ENCODE results near the gene FADS3.

Gene FADS3, protein sequence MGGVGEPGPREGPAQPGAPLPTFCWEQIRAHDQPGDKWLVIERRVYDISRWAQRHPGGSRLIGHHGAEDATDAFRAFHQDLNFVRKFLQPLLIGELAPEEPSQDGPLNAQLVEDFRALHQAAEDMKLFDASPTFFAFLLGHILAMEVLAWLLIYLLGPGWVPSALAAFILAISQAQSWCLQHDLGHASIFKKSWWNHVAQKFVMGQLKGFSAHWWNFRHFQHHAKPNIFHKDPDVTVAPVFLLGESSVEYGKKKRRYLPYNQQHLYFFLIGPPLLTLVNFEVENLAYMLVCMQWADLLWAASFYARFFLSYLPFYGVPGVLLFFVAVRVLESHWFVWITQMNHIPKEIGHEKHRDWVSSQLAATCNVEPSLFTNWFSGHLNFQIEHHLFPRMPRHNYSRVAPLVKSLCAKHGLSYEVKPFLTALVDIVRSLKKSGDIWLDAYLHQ

DNA sequence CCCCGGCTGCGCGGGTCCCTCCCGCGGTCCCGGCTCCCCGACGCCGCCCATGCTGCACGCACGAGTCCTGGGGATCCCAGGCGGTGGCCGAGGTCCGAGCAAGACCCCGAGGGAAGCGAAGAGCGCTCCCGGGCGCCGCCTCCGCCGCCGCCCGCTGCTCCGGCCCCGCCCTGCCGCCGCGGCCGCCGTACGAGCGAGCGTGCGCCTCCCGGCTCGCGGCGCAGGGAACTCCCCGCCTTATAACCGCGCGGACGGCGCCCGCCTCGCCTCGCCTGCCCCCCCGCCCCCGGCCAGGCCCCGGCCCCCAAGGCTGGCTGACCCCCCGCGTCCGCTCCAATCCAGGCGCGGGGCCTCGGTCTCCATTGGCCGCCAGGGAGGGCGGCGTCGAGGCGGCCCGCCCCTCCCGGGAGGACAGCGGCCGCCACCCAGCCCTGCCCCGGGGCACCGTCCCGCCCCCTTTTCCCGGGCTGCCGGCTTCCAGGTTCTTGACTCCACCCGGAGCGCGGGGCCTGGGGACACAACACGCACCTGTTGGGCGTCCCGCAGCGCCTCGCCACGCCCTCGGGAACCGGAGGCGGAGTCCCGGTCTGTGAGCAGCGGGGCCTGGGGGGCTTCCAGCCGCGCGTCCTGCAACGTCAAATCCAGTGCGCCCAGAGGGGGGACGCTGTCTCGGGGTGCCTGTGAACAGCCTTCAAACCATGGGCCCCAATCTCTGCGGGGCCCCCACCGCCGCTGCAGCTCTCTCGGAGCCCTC lies at the start of gene FADS3:
Gene FADS3, minus strand, starts transcription at position 215 of the 754 bp plus-strand sequence. Its CDS starts 164 bp downstream, at position 51.
- TF ChIP-seq, protein P1, sequence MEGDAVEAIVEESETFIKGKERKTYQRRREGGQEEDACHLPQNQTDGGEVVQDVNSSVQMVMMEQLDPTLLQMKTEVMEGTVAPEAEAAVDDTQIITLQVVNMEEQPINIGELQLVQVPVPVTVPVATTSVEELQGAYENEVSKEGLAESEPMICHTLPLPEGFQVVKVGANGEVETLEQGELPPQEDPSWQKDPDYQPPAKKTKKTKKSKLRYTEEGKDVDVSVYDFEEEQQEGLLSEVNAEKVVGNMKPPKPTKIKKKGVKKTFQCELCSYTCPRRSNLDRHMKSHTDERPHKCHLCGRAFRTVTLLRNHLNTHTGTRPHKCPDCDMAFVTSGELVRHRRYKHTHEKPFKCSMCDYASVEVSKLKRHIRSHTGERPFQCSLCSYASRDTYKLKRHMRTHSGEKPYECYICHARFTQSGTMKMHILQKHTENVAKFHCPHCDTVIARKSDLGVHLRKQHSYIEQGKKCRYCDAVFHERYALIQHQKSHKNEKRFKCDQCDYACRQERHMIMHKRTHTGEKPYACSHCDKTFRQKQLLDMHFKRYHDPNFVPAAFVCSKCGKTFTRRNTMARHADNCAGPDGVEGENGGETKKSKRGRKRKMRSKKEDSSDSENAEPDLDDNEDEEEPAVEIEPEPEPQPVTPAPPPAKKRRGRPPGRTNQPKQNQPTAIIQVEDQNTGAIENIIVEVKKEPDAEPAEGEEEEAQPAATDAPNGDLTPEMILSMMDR (IDR thresholded peaks at IDR 0.05; ENCODE audit: low read depth, low read length): no peak; the same call in 1 of the 2 replicates
- peak; percentile 65 for DNase-seq (ENCODE audit: extremely low read depth, low read depth)

DNA sequence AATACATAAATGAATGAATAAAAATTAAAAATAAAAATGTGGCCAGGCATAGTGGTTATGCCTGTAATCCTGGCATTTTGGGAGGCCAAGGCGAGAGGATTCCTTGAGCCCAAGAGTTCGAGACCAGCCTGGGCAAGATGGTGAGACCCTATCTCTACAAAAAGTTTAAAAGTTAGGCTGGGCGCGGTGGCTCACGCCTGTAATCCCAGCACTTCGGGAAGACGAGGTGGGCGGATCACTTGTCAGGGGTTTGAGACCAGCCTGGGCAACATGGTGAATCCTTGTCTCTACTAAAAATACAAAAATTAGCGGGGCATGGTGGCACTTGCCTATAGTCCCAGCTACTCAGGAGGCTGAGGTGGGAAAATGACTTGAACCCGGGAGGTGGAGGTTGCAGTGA lies 49.1 kb upstream of the FADS3 start:
- TF ChIP-seq, protein P1 (IDR thresholded peaks at IDR 0.05; ENCODE audit: low read depth, low read length): no peak
- DNase-seq (ENCODE audit: extremely low read depth, low read depth): no peak

DNA sequence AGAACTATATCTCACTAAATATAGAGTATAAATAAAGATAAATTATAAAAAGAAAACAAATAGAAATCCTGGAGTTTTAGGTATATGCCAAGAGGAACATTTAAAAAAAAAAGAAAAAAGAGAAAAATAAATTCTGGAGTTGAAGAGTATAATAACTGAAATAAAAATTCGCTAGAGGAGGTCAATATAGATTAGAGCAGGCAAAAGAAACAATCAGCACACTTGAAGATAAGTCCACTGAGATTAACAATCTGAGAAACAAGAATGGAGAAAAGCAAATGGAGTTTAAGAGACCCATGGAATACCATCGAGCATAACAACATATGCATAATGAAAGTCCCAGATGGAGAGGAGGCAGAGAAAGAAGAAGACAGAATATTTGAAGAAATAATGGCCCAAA lies 44.5 kb upstream of the FADS3 start:
- DNase-seq (ENCODE audit: extremely low read depth, low read depth): no peak
- TF ChIP-seq, protein P1 (IDR thresholded peaks at IDR 0.05; ENCODE audit: low read depth, low read length): no peak

DNA sequence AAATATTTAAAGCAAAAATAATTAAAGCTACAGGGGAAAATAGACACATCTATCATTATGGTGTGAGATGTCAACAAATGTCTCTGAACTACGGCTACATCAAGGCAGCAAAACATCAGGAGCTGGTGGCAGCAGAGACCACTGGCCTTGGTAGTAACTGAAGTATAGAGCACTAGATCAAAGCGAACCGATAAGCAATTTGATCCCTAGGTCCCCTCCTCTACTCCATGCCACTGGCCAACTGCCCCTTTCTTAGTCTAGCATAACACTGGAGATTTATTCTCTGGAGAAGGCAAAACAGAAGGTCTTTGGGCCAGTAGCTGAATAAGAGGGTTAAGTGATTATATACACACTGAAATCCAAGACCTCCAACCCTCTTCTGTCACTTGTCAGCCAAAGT lies 39.6 kb upstream of the FADS3 start:
- no peak for DNase-seq (ENCODE audit: extremely low read depth, low read depth)
- TF ChIP-seq, protein P1 (IDR thresholded peaks at IDR 0.05; ENCODE audit: low read depth, low read length): no peak

DNA sequence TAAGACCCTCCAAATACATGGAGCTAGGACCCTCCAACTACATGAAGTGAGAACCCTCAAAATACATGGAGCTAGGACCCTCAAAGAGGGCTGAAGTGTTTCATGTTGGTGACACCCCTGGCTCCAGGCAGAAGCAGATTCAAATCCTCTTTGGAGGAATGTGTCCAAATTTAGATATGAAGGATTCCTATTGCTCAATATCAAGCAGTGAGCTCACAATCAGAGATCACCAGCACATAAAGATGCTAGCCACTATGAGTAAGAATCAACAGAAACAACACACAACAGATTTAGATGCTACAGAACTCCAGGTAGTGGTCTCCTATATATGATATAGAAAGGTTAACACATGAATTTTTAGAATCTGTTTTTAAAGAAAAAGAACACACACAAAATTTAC lies 37.3 kb upstream of the FADS3 start:
- no peak for DNase-seq (ENCODE audit: extremely low read depth, low read depth)
- TF ChIP-seq, protein P1 (IDR thresholded peaks at IDR 0.05; ENCODE audit: low read depth, low read length): no peak

DNA sequence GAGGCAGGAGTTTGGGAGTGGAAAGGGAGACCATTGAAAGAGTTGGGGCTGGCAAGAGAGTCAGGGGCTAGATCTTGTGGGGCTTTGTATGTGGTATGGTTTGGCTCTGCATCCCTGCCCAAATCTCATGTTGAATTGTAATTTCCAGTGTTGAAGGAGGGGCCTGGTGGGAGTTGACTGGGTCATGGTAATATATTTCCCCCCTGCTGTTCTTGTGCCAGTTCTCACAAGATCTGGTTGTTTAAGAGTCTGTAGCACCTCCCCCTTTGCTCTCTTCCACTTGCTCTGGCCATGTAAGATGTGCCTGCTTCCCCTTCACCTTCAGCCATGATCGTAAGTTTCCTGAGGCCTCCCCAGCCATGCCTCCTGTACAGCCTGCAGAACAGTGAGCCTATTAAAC lies 36.2 kb upstream of the FADS3 start:
- no peak for DNase-seq (ENCODE audit: extremely low read depth, low read depth)

More for the DNA sequence above, 36.2 kb upstream of the FADS3 start:
- TF ChIP-seq, protein P1 (IDR thresholded peaks at IDR 0.05; ENCODE audit: low read depth, low read length): no peak
